HepG2 (cell line): ENCODE measurements around the gene CD3D. TPM values are rescaled to one million over a fixed set of nuclear protein-coding genes. Genes with fewer than 3 reads are reported as not detected.

Experiments
- CAMTA2 ChIP-seq: sonication (generic); formaldehyde crosslinking; IDR thresholded peaks from 2 replicates; pipeline ENCODE4 v1.4.0; 2020; ENCODE audit warnings: mild to moderate bottlenecking, missing genetic modification reagents, borderline replicate concordance
- CENPX ChIP-seq: sonication (generic); formaldehyde crosslinking; IDR thresholded peaks from 2 replicates; pipeline ENCODE4 v1.9.0; 2021; ENCODE audit warnings: mild to moderate bottlenecking, missing genetic modification reagents, moderate library complexity
- ERF ChIP-seq: IDR thresholded peaks from 2 replicates; pipeline ENCODE4 v1.6.1; 2018; ENCODE audit warnings: missing biosample characterization, missing genetic modification reagents
- FLYWCH1 ChIP-seq: sonication (generic); formaldehyde crosslinking; IDR thresholded peaks from 2 replicates; pipeline ENCODE4 v1.8.1; 2023; ENCODE audit warnings: mild to moderate bottlenecking, missing genetic modification reagents
- HNF4A ChIP-seq: sonication (generic); formaldehyde crosslinking; IDR thresholded peaks from 2 replicates; pipeline ENCODE4 v1.4.0; 2020; ENCODE audit warnings: missing genetic modification reagents
- HNF4G ChIP-seq, 2 experiments: sonication (generic) in 1 of 2; formaldehyde crosslinking in 1 of 2; IDR thresholded peaks; 2 replicates each; pipeline versions ENCODE4 v1.4.0 to v1.6.1; 2011 to 2020; ENCODE audit warnings: borderline replicate concordance in 2 of 2, low read depth in 2 of 2, mild to moderate bottlenecking in 2 of 2, low read length in 1 of 2, missing genetic modification reagents in 1 of 2, moderate library complexity in 1 of 2
- NFYC ChIP-seq: IDR thresholded peaks from 2 replicates; pipeline ENCODE4 v1.6.1; 2016; ENCODE audit warnings: missing genetic modification reagents, missing compliant biosample characterization
- PCBP1 ChIP-seq: fragments of 200-400 bp; formaldehyde crosslinking; IDR thresholded peaks from 2 replicates; pipeline ENCODE4 v1.6.1; 2017; ENCODE audit warnings: mild to moderate bottlenecking, low read depth, low read length, borderline replicate concordance
- PHF21A ChIP-seq: sonication (generic); formaldehyde crosslinking; IDR thresholded peaks from 2 replicates; pipeline ENCODE4 v1.5.0; 2020; ENCODE audit warnings: mild to moderate bottlenecking, missing genetic modification reagents
- RCOR2 ChIP-seq: IDR thresholded peaks from 2 replicates; pipeline ENCODE4 v1.6.1; 2016; ENCODE audit warnings: missing biosample characterization, missing genetic modification reagents
- ZBTB21 ChIP-seq: sonication (generic); formaldehyde crosslinking; IDR thresholded peaks from 2 replicates; pipeline ENCODE4 v1.4.0; 2020; ENCODE audit warnings: missing genetic modification reagents
- ZBTB33 ChIP-seq: sonication (generic); formaldehyde crosslinking; IDR thresholded peaks from 2 replicates; pipeline ENCODE4 v1.4.0; 2020; ENCODE audit warnings: missing genetic modification reagents
- ZBTB42 ChIP-seq: sonication (generic); formaldehyde crosslinking; IDR thresholded peaks from 2 replicates; pipeline ENCODE4 v1.5.0; 2020; ENCODE audit warnings: mild to moderate bottlenecking, missing genetic modification reagents
- ZMYM4 ChIP-seq: sonication (generic); formaldehyde crosslinking; IDR thresholded peaks from 2 replicates; pipeline ENCODE4 v1.8.1; 2023; ENCODE audit warnings: mild to moderate bottlenecking, missing genetic modification reagents
- ZNF24 ChIP-seq: fragments of 450-650 bp; IDR thresholded peaks from 2 replicates; pipeline ENCODE4 v1.6.1; 2017; ENCODE audit warnings: antibody characterized with exemption, mild to moderate bottlenecking
- ZNF639 ChIP-seq: conservative IDR thresholded peaks from 2 replicates; pipeline ENCODE4 v1.6.1; 2018; ENCODE audit warnings: missing genetic modification reagents
- ZNF646 ChIP-seq: sonication (generic); formaldehyde crosslinking; IDR thresholded peaks from 2 replicates; pipeline ENCODE4 v1.9.0; 2021; ENCODE audit warnings: mild to moderate bottlenecking, missing genetic modification reagents
- ZNF710 ChIP-seq: sonication (generic); formaldehyde crosslinking; IDR thresholded peaks from 2 replicates; pipeline ENCODE4 v1.5.0; 2020; ENCODE audit warnings: mild to moderate bottlenecking, missing genetic modification reagents, borderline replicate concordance
- ZNF83 ChIP-seq: sonication (generic); formaldehyde crosslinking; IDR thresholded peaks from 2 replicates; pipeline ENCODE4 v1.4.0; 2020; ENCODE audit warnings: missing genetic modification reagents, mild to moderate bottlenecking, borderline replicate concordance
- polyA plus RNA-seq, 8 experiments: library from polyadenylated mRNA; depleted of rRNA in 3 of 8; stranded (reverse) in 7 of 8; unstranded in 1 of 8; fragments of >200 nt; fragmentation: Illumina TruSeq in 4 of 8; extraction: Trizol in 4 of 8; gene quantifications; 2 replicates each; pipeline versions ENCODE4 v1.2.1 to v1.2.3, GENCODE V29; 2011 to 2016; ENCODE audit warnings: low read depth in 4 of 8, missing spikeins in 1 of 8, mixed read lengths in 1 of 8; ENCODE audit not compliant: insufficient read depth in 1 of 8
- total RNA-seq, 5 experiments: library from RNA; depleted of rRNA; stranded (reverse); fragments of >200 nt; fragmentation: Illumina TruSeq; extraction: Trizol; gene quantifications; 2 replicates each; pipeline ENCODE4 v1.2.3, GENCODE V29; 2016; ENCODE audit warnings: low read depth in 1 of 5

Gene CD3D
- total and polyA plus RNA-seq, 2 of the 13 experiments (the other 11 are each of a cell fraction or from before 2014, with no cell fraction given), result 0.66 to 6.6 TPM

- 0 out of 2 replicates have a peak, but pooled peaks have one; percentile 52 for TF ChIP-seq RCOR2 (CRISPR knock-in tag)
- TF ChIP-seq ZNF24, result no peak
- peak; percentile 38; the same call in 1 of the 2 replicates for TF ChIP-seq PHF21A
- TF ChIP-seq CAMTA2, result no peak
- TF ChIP-seq ZBTB33 (CRISPR knock-in tag), result no peak
- peak; percentile 80; the same call in 1 of the 2 replicates for TF ChIP-seq HNF4G (IDR thresholded peaks at IDR 0.05; ENCODE audit: borderline replicate concordance, low read depth, low read length)
- TF ChIP-seq HNF4G (CRISPR knock-in tag; IDR thresholded peaks at IDR 0.05; ENCODE audit: borderline replicate concordance, low read depth), result peak; percentile 77; the same call in 1 of the 2 replicates
- TF ChIP-seq ZMYM4 (CRISPR knock-in tag), result peak; percentile 80
- TF ChIP-seq ZNF639 (CRISPR knock-in tag), result no peak
- no peak for TF ChIP-seq ZNF646 (CRISPR knock-in tag)
- TF ChIP-seq FLYWCH1 (CRISPR knock-in tag), result no peak
- no peak for TF ChIP-seq CENPX (CRISPR knock-in tag)
- no peak for TF ChIP-seq ZNF83 (CRISPR knock-in tag)
- TF ChIP-seq ERF (CRISPR knock-in tag), result peak; percentile 69; the same call in 1 of the 2 replicates
- no peak for TF ChIP-seq ZBTB42 (CRISPR knock-in tag)
- no peak for TF ChIP-seq NFYC (CRISPR knock-in tag)
- no peak for TF ChIP-seq PCBP1
- no peak; the same call in 1 of the 2 replicates for TF ChIP-seq ZNF710 (CRISPR knock-in tag)
- no peak for TF ChIP-seq ZBTB21 (CRISPR knock-in tag)
- peak; percentile 93 for TF ChIP-seq HNF4A
These were observed 51.6 kb downstream of the CD3D start (continued) for GRCh38 chr11:118290923-118291322.
